GM20000 (cell line): ENCODE data around the gene CDO1.

Source experiments
- DNase-seq: peaks from one replicate; pipeline ENCODE4 v3.0.0; 2012; ENCODE audit warnings: low spot score
- CTCF ChIP-seq: IDR thresholded peaks from 2 replicates; pipeline ENCODE4 v1.5.1; 2012; ENCODE audit warnings: mild to moderate bottlenecking, control low read depth; ENCODE audit errors: extremely low read depth, missing control alignments

Gene CDO1

GRCh38 chr5:115816226-115817081 is at the start of gene CDO1:
Gene CDO1 (minus strand): TSS chr5:115816659. CDS start chr5:115816397, 262 bp downstream.
- DNase-seq = peak; percentile 33
- no peak for TF ChIP-seq CTCF

GRCh38 chr5:115859378-115859777 is 42.9 kb upstream of the CDO1 start:
- no peak for TF ChIP-seq CTCF
- no peak for DNase-seq

- no peak for TF ChIP-seq CTCF
- no peak for DNase-seq
Observed at GRCh38 chr5:115858396-115858795, 41.9 kb upstream of the CDO1 start.

GRCh38 chr5:115857626-115858349 is 41.3 kb upstream of the CDO1 start:
- TF ChIP-seq CTCF = no peak

GRCh38 chr5:115857057-115857479 is 40.6 kb upstream of the CDO1 start:
- no peak for DNase-seq
- no peak for TF ChIP-seq CTCF

More at GRCh38 chr5:115857626-115858349, 41.3 kb upstream of the CDO1 start:
- DNase-seq = no peak

GRCh38 chr5:115855959-115856358 is 39.5 kb upstream of the CDO1 start:
- TF ChIP-seq CTCF = no peak
- no peak for DNase-seq

GRCh38 chr5:115854139-115854538 is 37.7 kb upstream of the CDO1 start:
- no peak for TF ChIP-seq CTCF
- no peak for DNase-seq
